Measurements from ENCODE around the gene CHCHD10. TPM values are rescaled to one million over a fixed set of nuclear protein-coding genes. Genes with fewer than 3 reads are reported as not detected.

CHCHD10 gene
- polyA plus RNA-seq, 2 donors: 115 to 191 TPM

DNA sequence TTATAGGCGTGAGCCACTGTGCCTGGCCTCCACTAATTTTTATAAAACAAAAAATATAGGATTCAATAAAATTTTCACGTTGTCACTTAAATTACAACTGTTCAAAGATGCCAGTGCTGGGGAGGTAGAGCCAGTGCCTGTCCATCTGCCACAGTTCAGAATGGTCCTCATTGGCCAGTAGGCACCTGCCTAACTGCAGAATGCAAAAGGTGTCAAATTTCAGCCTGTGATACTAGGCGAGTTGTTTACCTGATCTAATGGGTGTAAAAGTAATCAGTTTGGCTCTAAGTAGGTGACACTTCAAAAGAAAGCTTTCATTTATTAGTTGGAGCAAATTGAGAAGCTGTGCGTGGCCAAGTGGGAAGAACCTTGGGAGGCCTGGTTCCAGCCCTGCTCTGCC, 21.3 kb upstream of the CHCHD10 start:
- Histone ChIP-seq H3K4me1 (ENCODE audit: control insufficient read depth in 2 of 2, insufficient read depth in 2 of 2, low read length in 1 of 2) (peaks cover 0 to 12% of the 10 kb centered on the region in 2 donors), H3K4me3 (ENCODE audit: low read depth in 1 of 2, low read length in 2 of 2) (no peak overlapping the region), H3K27ac (ENCODE audit: low read depth in 2 of 2, low read length in 1 of 2) (no peak overlapping the region), H3K36me3 (ENCODE audit: control insufficient read depth in 2 of 2, insufficient read depth in 2 of 2, low read length in 1 of 2) (peaks cover 5 to 21% of the 10 kb centered on the region in 2 donors), H3K9me3 (ENCODE audit: control insufficient read depth in 2 of 2, insufficient read depth in 1 of 2, low read depth in 1 of 2, low read length in 1 of 2) (no peaks in the 10 kb centered on the region), H3K27me3 (ENCODE audit: control insufficient read depth in 1 of 2, insufficient read depth in 2 of 2, low read length in 2 of 2) (no peaks in the 10 kb centered on the region)
- 61 to 65% methylated on average over 4 of the region's 4 CpGs for WGBS, 2 donors

DNA sequence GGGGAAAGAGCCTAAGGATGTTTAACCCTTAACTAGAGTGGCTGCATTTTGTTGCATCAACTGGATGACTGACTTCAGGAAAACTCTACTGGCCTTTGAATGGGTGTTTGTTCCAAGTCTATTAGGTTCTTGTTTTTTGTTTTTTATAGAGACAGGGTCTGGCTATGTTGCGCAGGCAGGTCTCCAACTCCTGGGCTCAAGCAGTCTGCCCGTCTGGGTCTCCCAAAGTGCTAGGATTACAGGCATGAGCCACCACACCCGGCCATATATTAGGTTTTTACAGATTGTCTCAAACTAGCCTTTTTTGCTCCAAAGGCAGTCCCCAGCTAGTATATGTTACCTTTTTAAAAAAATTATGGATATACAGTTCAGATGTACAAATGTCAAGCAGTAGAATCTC, 20.1 kb upstream of the CHCHD10 start:
- 48 to 57% methylated on average over 3 of the region's 3 CpGs for WGBS, 2 donors
- Histone ChIP-seq H3K36me3 (ENCODE audit: control insufficient read depth in 2 of 2, insufficient read depth in 2 of 2, low read length in 1 of 2) (peaks cover 5 to 16% of the 10 kb centered on the region in 2 donors), H3K4me1 (ENCODE audit: control insufficient read depth in 2 of 2, insufficient read depth in 2 of 2, low read length in 1 of 2) (peaks cover 0 to 12% of the 10 kb centered on the region in 2 donors), H3K9me3 (ENCODE audit: control insufficient read depth in 2 of 2, insufficient read depth in 1 of 2, low read depth in 1 of 2, low read length in 1 of 2) (no peaks in the 10 kb centered on the region), H3K4me3 (ENCODE audit: low read depth in 1 of 2, low read length in 2 of 2) (peak overlapping the region; percentile 66 to 91), H3K27me3 (ENCODE audit: control insufficient read depth in 1 of 2, insufficient read depth in 2 of 2, low read length in 2 of 2) (no peaks in the 10 kb centered on the region), H3K27ac (ENCODE audit: low read depth in 2 of 2, low read length in 1 of 2) (no peak overlapping the region)

DNA sequence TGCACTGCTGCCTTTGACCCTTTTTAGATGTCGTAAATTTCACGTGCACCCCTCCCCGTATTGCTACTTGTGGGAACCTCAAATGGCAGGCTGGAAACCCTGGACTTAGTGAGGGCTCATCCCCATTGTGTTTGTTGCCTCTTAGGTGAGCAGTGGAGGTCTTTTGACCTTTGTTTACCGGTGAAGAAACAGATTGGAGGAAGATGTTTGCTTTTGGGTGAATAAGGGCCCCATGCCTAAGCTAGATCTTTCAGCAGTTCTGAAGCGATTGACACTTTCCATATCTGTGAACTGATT, 19.8 kb upstream of the CHCHD10 start:
- H3K4me3 ChIP-seq (ENCODE audit: low read depth in 1 of 2, low read length in 2 of 2): peak overlapping the region; percentile 66 to 91
- peaks cover 5 to 13% of the 10 kb centered on the region in 2 donors for H3K36me3 ChIP-seq (ENCODE audit: control insufficient read depth in 2 of 2, insufficient read depth in 2 of 2, low read length in 1 of 2)
- no peaks in the 10 kb centered on the region for H3K9me3 ChIP-seq (ENCODE audit: control insufficient read depth in 2 of 2, insufficient read depth in 1 of 2, low read depth in 1 of 2, low read length in 1 of 2)
- peak overlapping the region; percentile 51 to 100 for H3K27ac ChIP-seq (ENCODE audit: low read depth in 2 of 2, low read length in 1 of 2)
- peaks cover 0 to 12% of the 10 kb centered on the region in 2 donors for H3K4me1 ChIP-seq (ENCODE audit: control insufficient read depth in 2 of 2, insufficient read depth in 2 of 2, low read length in 1 of 2)
- H3K27me3 ChIP-seq (ENCODE audit: control insufficient read depth in 1 of 2, insufficient read depth in 2 of 2, low read length in 2 of 2): no peaks in the 10 kb centered on the region
- 1 to 3% methylated on average over 5 of the region's 5 CpGs for WGBS, 2 donors

DNA sequence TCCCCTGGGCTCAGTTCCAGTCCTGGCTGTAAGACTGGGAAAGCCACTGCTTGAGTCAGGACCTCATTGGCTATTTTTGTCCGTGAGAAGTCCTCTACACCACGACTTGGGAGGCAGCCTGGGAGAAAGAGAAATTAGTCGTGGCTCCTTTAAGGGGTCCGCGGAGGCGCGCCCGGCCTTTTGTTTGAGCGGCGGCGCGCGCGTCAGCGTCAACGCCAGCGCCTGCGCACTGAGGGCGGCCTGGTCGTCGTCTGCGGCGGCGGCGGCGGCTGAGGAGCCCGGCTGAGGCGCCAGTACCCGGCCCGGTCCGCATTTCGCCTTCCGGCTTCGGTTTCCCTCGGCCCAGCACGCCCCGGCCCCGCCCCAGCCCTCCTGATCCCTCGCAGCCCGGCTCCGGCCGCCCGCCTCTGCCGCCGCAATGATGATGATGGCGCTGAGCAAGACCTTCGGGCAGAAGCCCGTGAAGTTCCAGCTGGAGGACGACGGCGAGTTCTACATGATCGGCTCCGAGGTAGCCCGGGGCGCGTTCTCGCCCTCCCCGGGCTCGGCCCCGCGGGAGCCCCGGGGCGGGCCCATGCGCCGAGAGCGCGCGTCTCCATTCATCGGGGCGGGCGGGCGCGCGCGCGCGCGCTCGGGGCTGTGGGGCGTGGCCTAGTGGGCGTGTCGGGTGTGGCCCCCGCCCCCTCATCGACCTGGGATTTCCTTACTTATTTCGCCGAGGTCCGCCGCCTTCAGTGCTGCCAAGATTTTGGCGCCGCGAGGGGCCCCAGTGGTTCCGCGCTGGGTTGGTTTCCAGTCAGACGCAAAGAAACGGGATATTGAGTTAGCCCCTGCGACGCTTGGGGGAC, 19.2 kb upstream of the CHCHD10 start, which contains the start of gene SMARCB1:
Gene SMARCB1 (plus strand): TSS at position 215 of the 848 bp plus-strand sequence. CDS start 204 bp downstream, at position 419.
- no peaks in the 10 kb centered on the region for H3K9me3 ChIP-seq (ENCODE audit: control insufficient read depth in 2 of 2, insufficient read depth in 1 of 2, low read depth in 1 of 2, low read length in 1 of 2)
- H3K4me3 ChIP-seq (ENCODE audit: low read depth in 1 of 2, low read length in 2 of 2): peak within 1 kb of the TSS; percentile 66 to 91
- H3K4me1 ChIP-seq (ENCODE audit: control insufficient read depth in 2 of 2, insufficient read depth in 2 of 2, low read length in 1 of 2): peaks cover under 1 to 11% of the 10 kb centered on the region in 2 donors
- H3K27me3 ChIP-seq (ENCODE audit: control insufficient read depth in 1 of 2, insufficient read depth in 2 of 2, low read length in 2 of 2): no peaks in the 10 kb centered on the region
- H3K27ac ChIP-seq (ENCODE audit: low read depth in 2 of 2, low read length in 1 of 2): peak within 1 kb of the TSS; percentile 98 to 100
- H3K36me3 ChIP-seq (ENCODE audit: control insufficient read depth in 2 of 2, insufficient read depth in 2 of 2, low read length in 1 of 2): peaks cover 5 to 8% of the 10 kb centered on the region in 2 donors
- WGBS, 2 donors: 0% methylated on average over 96 to 97 of the region's 97 CpGs

DNA sequence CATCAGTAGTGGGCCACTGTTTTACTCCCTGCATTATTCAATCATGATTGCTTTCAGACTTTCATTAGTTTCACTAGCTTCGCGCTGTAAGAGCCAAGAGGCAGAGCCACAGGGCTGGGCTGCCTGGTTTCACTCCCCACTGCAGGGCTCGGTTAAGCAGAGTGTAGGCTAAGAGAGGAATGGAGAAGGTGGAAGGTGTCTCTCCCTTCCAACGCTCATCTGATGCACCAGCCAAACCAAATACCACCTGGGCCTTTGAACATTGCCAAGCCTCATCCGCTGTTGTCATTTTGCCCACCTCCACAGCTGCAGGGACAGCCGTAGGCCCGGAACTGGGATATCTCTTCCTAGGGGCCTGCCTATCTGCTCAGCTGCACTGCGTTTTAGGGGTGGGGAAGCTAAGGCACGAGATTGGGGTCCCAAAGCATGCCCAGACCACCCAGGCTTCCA, 18.5 kb upstream of the CHCHD10 start:
- Histone ChIP-seq H3K27ac (ENCODE audit: low read depth in 2 of 2, low read length in 1 of 2) (peak overlapping the region; percentile 98 to 100), H3K27me3 (ENCODE audit: control insufficient read depth in 1 of 2, insufficient read depth in 2 of 2, low read length in 2 of 2) (no peaks in the 10 kb centered on the region), H3K36me3 (ENCODE audit: control insufficient read depth in 2 of 2, insufficient read depth in 2 of 2, low read length in 1 of 2) (peaks cover 0 to 3% of the 10 kb centered on the region in 2 donors), H3K4me3 (ENCODE audit: low read depth in 1 of 2, low read length in 2 of 2) (peak overlapping the region; percentile 66 to 91), H3K4me1 (ENCODE audit: control insufficient read depth in 2 of 2, insufficient read depth in 2 of 2, low read length in 1 of 2) (peaks cover 4 to 15% of the 10 kb centered on the region in 2 donors), H3K9me3 (ENCODE audit: control insufficient read depth in 2 of 2, insufficient read depth in 1 of 2, low read depth in 1 of 2, low read length in 1 of 2) (no peaks in the 10 kb centered on the region)
- WGBS, 2 donors: 22 to 34% methylated on average over 9 of the region's 9 CpGs

DNA sequence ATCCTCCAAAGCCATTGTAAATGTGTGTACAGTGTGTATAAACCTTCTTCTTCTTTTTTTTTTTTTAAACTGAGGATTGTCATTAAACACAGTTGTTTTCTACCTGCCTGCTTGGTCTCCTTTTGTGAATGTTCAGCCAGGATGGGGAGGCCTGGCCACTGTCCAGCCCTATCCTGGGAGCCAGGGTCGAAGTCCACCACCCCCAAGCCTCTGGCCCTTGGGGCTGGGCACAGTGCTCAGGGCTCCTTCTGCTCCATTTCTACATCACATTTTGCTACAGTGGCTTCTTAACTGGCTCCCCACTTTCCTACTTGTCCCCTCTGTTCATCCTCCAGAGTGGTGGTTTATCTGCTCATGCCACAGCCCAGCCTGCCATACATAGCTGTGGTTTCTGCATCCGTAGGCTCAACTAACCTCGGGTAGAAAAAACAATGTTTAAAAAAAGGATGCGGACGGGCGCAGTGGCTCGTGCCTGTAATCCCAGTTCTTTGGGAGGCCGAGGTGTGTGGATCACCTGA, 16.5 kb upstream of the CHCHD10 start:
- H3K27ac ChIP-seq (ENCODE audit: low read depth in 2 of 2, low read length in 1 of 2): no peak overlapping the region
- peaks cover 0 to 1% of the 10 kb centered on the region in 2 donors for H3K36me3 ChIP-seq (ENCODE audit: control insufficient read depth in 2 of 2, insufficient read depth in 2 of 2, low read length in 1 of 2)
- no peaks in the 10 kb centered on the region for H3K9me3 ChIP-seq (ENCODE audit: control insufficient read depth in 2 of 2, insufficient read depth in 1 of 2, low read depth in 1 of 2, low read length in 1 of 2)
- 64 to 75% methylated on average over 8 of the region's 8 CpGs for WGBS, 2 donors
- peaks cover 4 to 15% of the 10 kb centered on the region in 2 donors for H3K4me1 ChIP-seq (ENCODE audit: control insufficient read depth in 2 of 2, insufficient read depth in 2 of 2, low read length in 1 of 2)
- H3K4me3 ChIP-seq (ENCODE audit: low read depth in 1 of 2, low read length in 2 of 2): no peak overlapping the region
- no peaks in the 10 kb centered on the region for H3K27me3 ChIP-seq (ENCODE audit: control insufficient read depth in 1 of 2, insufficient read depth in 2 of 2, low read length in 2 of 2)

DNA sequence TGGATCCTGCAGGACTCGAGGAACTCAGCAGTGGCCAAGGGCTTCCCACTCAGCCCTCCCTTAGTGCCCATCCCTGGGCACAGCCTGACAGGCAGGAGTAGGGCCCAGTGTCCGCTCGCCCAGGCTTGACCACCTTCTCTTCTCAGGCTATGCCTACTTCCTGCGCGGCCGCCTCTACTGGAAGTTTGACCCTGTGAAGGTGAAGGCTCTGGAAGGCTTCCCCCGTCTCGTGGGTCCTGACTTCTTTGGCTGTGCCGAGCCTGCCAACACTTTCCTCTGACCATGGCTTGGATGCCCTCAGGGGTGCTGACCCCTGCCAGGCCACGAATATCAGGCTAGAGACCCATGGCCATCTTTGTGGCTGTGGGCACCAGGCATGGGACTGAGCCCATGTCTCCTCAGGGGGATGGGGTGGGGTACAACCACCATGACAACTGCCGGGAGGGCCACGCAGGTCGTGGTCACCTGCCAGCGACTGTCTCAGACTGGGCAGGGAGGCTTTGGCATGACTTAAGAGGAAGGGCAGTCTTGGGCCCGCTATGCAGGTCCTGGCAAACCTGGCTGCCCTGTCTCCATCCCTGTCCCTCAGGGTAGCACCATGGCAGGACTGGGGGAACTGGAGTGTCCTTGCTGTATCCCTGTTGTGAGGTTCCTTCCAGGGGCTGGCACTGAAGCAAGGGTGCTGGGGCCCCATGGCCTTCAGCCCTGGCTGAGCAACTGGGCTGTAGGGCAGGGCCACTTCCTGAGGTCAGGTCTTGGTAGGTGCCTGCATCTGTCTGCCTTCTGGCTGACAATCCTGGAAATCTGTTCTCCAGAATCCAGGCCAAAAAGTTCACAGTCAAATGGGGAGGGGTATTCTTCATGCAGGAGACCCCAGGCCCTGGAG, 15.7 kb upstream of the CHCHD10 start:
- Histone ChIP-seq H3K4me3 (ENCODE audit: low read depth in 1 of 2, low read length in 2 of 2) (no peak overlapping the region), H3K4me1 (ENCODE audit: control insufficient read depth in 2 of 2, insufficient read depth in 2 of 2, low read length in 1 of 2) (peaks cover 4 to 15% of the 10 kb centered on the region in 2 donors), H3K27ac (ENCODE audit: low read depth in 2 of 2, low read length in 1 of 2) (no peak overlapping the region), H3K9me3 (ENCODE audit: control insufficient read depth in 2 of 2, insufficient read depth in 1 of 2, low read depth in 1 of 2, low read length in 1 of 2) (no peaks in the 10 kb centered on the region), H3K27me3 (ENCODE audit: control insufficient read depth in 1 of 2, insufficient read depth in 2 of 2, low read length in 2 of 2) (no peaks in the 10 kb centered on the region), H3K36me3 (ENCODE audit: control insufficient read depth in 2 of 2, insufficient read depth in 2 of 2, low read length in 1 of 2) (no peaks in the 10 kb centered on the region)
- 79% methylated on average over 15 of the region's 15 CpGs for WGBS, 2 donors

DNA sequence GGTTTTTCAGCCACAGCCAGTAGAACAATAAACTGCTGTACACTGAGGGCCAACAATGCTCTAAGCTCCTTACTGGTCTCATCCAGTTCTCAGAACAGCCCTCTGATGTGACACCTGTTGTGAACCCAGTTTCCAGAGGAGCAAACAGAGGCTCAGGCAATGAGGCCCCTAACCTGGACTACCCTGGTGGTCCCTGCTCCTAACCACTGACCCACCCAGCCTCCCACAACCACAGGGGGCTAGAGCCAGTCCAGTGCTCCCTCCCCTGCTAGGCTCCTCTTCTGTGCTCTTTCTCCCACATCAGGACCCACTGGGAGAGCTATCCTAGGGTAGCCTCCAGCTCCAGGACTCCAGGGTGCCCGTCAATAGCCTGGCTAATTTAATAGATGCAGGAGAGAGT, 14.9 kb upstream of the CHCHD10 start:
- no peak overlapping the region for H3K27ac ChIP-seq (ENCODE audit: low read depth in 2 of 2, low read length in 1 of 2)
- peaks cover 4 to 13% of the 10 kb centered on the region in 2 donors for H3K4me1 ChIP-seq (ENCODE audit: control insufficient read depth in 2 of 2, insufficient read depth in 2 of 2, low read length in 1 of 2)
- WGBS, 2 donors: 95 to 100% methylated on average over 1 of the region's 1 CpG
- H3K27me3 ChIP-seq (ENCODE audit: control insufficient read depth in 1 of 2, insufficient read depth in 2 of 2, low read length in 2 of 2): no peaks in the 10 kb centered on the region
- H3K36me3 ChIP-seq (ENCODE audit: control insufficient read depth in 2 of 2, insufficient read depth in 2 of 2, low read length in 1 of 2): no peaks in the 10 kb centered on the region
- H3K4me3 ChIP-seq (ENCODE audit: low read depth in 1 of 2, low read length in 2 of 2): no peak overlapping the region
- H3K9me3 ChIP-seq (ENCODE audit: control insufficient read depth in 2 of 2, insufficient read depth in 1 of 2, low read depth in 1 of 2, low read length in 1 of 2): no peaks in the 10 kb centered on the region

DNA sequence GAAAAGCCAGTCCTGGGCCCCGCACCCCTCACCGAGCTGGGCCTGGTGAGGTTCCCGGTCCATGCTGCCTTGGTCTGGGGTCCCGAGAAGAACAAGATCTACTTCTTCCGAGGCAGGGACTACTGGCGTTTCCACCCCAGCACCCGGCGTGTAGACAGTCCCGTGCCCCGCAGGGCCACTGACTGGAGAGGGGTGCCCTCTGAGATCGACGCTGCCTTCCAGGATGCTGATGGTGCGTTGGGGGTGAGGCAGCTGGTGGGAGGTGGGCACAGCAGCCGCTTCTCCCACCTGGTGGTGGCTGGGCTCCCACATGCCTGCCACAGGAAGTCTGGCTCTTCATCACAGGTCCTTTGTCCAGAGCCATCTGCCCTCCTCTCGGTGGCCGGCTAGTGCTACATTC, 14.5 kb upstream of the CHCHD10 start:
- H3K4me1 ChIP-seq (ENCODE audit: control insufficient read depth in 2 of 2, insufficient read depth in 2 of 2, low read length in 1 of 2): peaks cover 4 to 13% of the 10 kb centered on the region in 2 donors
- no peak overlapping the region for H3K27ac ChIP-seq (ENCODE audit: low read depth in 2 of 2, low read length in 1 of 2)

More for the DNA sequence above, 14.5 kb upstream of the CHCHD10 start:
- Histone ChIP-seq H3K4me3 (ENCODE audit: low read depth in 1 of 2, low read length in 2 of 2) (no peak overlapping the region), H3K27me3 (ENCODE audit: control insufficient read depth in 1 of 2, insufficient read depth in 2 of 2, low read length in 2 of 2) (no peaks in the 10 kb centered on the region), H3K9me3 (ENCODE audit: control insufficient read depth in 2 of 2, insufficient read depth in 1 of 2, low read depth in 1 of 2, low read length in 1 of 2) (no peaks in the 10 kb centered on the region), H3K36me3 (ENCODE audit: control insufficient read depth in 2 of 2, insufficient read depth in 2 of 2, low read length in 1 of 2) (no peaks in the 10 kb centered on the region)
- WGBS, 2 donors: 90 to 92% methylated on average over 16 of the region's 16 CpGs
